Neuronal stem cell (in vitro differentiated cells): ENCODE results near the gene TUBB6.

ENCODE experiments used
- DNase-seq: peaks from one replicate; pipeline ENCODE4 v3.0.0-alpha.2; 2013; ENCODE audit warnings: low spot score
- H2AFZ ChIP-seq: one replicate; pipeline ENCODE4 v1.6.1; 2013; ENCODE audit warnings: mild to moderate bottlenecking, low read length, inconsistent platforms
- H2AK5ac ChIP-seq: 2 replicates; pipeline ENCODE4 v1.6.1; 2013; ENCODE audit warnings: low read depth, mild to moderate bottlenecking, inconsistent platforms, low read length, moderate library complexity, mixed read lengths
- H2BK120ac ChIP-seq: 2 replicates; pipeline ENCODE4 v1.6.1; 2013; ENCODE audit warnings: low read depth, mild to moderate bottlenecking, inconsistent platforms, low read length, moderate library complexity, mixed read lengths
- H2BK12ac ChIP-seq: one replicate; pipeline ENCODE4 v1.6.1; 2013; ENCODE audit warnings: low read length, inconsistent platforms
- H2BK15ac ChIP-seq: 2 replicates; pipeline ENCODE4 v1.6.1; 2013; ENCODE audit warnings: mild to moderate bottlenecking, low read length, inconsistent platforms, mixed read lengths
- H2BK5ac ChIP-seq: one replicate; pipeline ENCODE4 v1.6.1; 2013; ENCODE audit warnings: inconsistent platforms, mild to moderate bottlenecking, low read length, moderate library complexity
- H3K14ac ChIP-seq: one replicate; pipeline ENCODE4 v1.6.1; 2013; ENCODE audit warnings: low read length, inconsistent platforms
- H3K18ac ChIP-seq: 2 replicates; pipeline ENCODE4 v1.6.1; 2013; ENCODE audit warnings: low read length, inconsistent platforms
- H3K23ac ChIP-seq: 2 replicates; pipeline ENCODE4 v1.6.1; 2013; ENCODE audit warnings: low read depth, mild to moderate bottlenecking, mixed read lengths, low read length, inconsistent platforms; ENCODE audit not compliant: poor library complexity
- H3K27ac ChIP-seq: replicated peaks from 3 replicates; pipeline ENCODE4 v1.5.1; 2013; ENCODE audit warnings: low read length, inconsistent platforms
- H3K27me3 ChIP-seq, 3 experiments: 2 replicates each; pipeline ENCODE4 v1.6.1; 2013; ENCODE audit warnings: low read length in 3 of 3, mild to moderate bottlenecking in 2 of 3, inconsistent platforms in 1 of 3, low read depth in 1 of 3, mixed read lengths in 1 of 3, moderate library complexity in 1 of 3; ENCODE audit not compliant: control insufficient read depth in 3 of 3, insufficient read depth in 3 of 3
- H3K36me3 ChIP-seq, 2 donors: replicated peaks in 1 of 2; 2 replicates each; pipeline ENCODE4 v1.6.1; 2013; ENCODE audit warnings: low read length in 2 of 2; ENCODE audit not compliant: control insufficient read depth in 2 of 2, insufficient read depth in 2 of 2
- H3K4ac ChIP-seq: 2 replicates; pipeline ENCODE4 v1.6.1; 2013; ENCODE audit warnings: inconsistent platforms, mild to moderate bottlenecking, low read length, moderate library complexity
- H3K4me1 ChIP-seq, 2 donors: 1 replicate in 1 of 2; 2 replicates in 1 of 2; pipeline ENCODE4 v1.6.1; 2013; ENCODE audit warnings: low read length in 2 of 2, low read depth in 1 of 2; ENCODE audit not compliant: control insufficient read depth in 2 of 2, insufficient read depth in 1 of 2
- H3K4me2 ChIP-seq: one replicate; pipeline ENCODE4 v1.6.1; 2013; ENCODE audit warnings: mild to moderate bottlenecking, low read length, inconsistent platforms; ENCODE audit not compliant: insufficient read depth, poor library complexity, severe bottlenecking
- H3K4me3 ChIP-seq, 2 donors: 2 replicates each; pipeline ENCODE4 v1.5.1; 2013; ENCODE audit warnings: low read length in 2 of 2, mild to moderate bottlenecking in 2 of 2, inconsistent platforms in 1 of 2, moderate library complexity in 1 of 2
- H3K79me1 ChIP-seq: one replicate; pipeline ENCODE4 v1.6.1; 2013; ENCODE audit warnings: low read depth, mild to moderate bottlenecking, inconsistent platforms, low read length, moderate library complexity
- H3K9ac ChIP-seq: one replicate; pipeline ENCODE4 v1.6.1; 2013; ENCODE audit warnings: mild to moderate bottlenecking, low read depth, low read length, inconsistent platforms; ENCODE audit not compliant: poor library complexity
- H3K9me3 ChIP-seq, 2 donors: replicated peaks in 1 of 2; 2 replicates each; pipeline versions ENCODE3 to v1.6.1; 2013; ENCODE audit warnings: low read length in 2 of 2, mild to moderate bottlenecking in 2 of 2, inconsistent platforms in 1 of 2, low read depth in 1 of 2, mixed read lengths in 1 of 2, moderate library complexity in 1 of 2; ENCODE audit not compliant: control insufficient read depth in 2 of 2, insufficient read depth in 1 of 2
- H4K8ac ChIP-seq: one replicate; pipeline ENCODE4 v1.6.1; 2013; ENCODE audit warnings: low read depth, mild to moderate bottlenecking, inconsistent platforms, low read length, moderate library complexity
- H4K91ac ChIP-seq: one replicate; pipeline ENCODE4 v1.6.1; 2013; ENCODE audit warnings: low read length, low read depth, mild to moderate bottlenecking, inconsistent platforms; ENCODE audit not compliant: poor library complexity
- WGBS, 2 donors: extraction: QIAGEN DNeasy Blood & Tissue Kit; methylation state at CpG; one replicate each; pipeline ENCODE4 v1.1.7; 2013; ENCODE audit warnings: missing lambda C conversion rate in 2 of 2, mixed read lengths in 1 of 2; ENCODE audit not compliant: insufficient read length in 2 of 2, insufficient replicate concordance in 1 of 2; ENCODE audit errors: extremely low coverage in 2 of 2; 5-methylcytosine and 5-hydroxymethylcytosine counted together

Gene TUBB6

DNA sequence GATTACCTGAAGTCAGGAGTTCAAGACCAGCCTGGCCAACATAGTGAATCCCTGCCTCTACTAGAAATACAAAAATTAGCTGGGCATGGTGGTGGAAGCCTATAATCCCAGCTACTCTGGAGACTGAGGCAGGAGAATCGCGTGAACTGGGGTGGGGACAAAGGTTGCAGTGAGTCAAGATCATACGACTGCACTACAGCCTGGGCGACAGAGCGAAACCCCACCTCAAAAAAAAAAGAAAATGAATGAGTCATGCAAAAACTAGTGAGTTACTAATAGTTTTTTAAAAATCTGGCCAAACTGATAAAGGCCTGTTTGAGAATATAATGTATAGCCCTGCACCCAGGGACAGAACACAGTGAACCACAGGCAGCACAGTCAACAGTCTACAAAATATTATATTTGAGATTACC is 51.5 kb downstream of the TUBB6 start:
- H2BK12ac ChIP-seq = no peak overlapping the region
- no peak overlapping the region for H2BK5ac ChIP-seq
- no peaks in the 10 kb centered on the region for H3K79me1 ChIP-seq
- H3K36me3 ChIP-seq = peaks cover 18 to 100% of the 10 kb centered on the region in 2 donors
- H3K4me2 ChIP-seq = no peak overlapping the region
- H3K4ac ChIP-seq = no peak overlapping the region
- no peak overlapping the region for H3K4me3 ChIP-seq
- no peak overlapping the region for H2BK15ac ChIP-seq
- no peaks in the 10 kb centered on the region for H3K9me3 ChIP-seq
- no peak overlapping the region for H3K18ac ChIP-seq
- no peak overlapping the region for H2AK5ac ChIP-seq
- no peak overlapping the region for H4K91ac ChIP-seq
- H3K14ac ChIP-seq = no peak overlapping the region
- H3K9ac ChIP-seq = no peak overlapping the region
- no peak overlapping the region for H2AFZ ChIP-seq
- no peaks in the 10 kb centered on the region for H3K4me1 ChIP-seq
- H3K27ac ChIP-seq = no peak overlapping the region
- no peak for DNase-seq
- no peak overlapping the region for H4K8ac ChIP-seq
- no peak overlapping the region for H3K23ac ChIP-seq
- WGBS, 2 donors = no CpG with 5 or more reads among the region's 5 CpGs
- H2BK120ac ChIP-seq = no peak overlapping the region
- no peaks in the 10 kb centered on the region for H3K27me3 ChIP-seq

DNA sequence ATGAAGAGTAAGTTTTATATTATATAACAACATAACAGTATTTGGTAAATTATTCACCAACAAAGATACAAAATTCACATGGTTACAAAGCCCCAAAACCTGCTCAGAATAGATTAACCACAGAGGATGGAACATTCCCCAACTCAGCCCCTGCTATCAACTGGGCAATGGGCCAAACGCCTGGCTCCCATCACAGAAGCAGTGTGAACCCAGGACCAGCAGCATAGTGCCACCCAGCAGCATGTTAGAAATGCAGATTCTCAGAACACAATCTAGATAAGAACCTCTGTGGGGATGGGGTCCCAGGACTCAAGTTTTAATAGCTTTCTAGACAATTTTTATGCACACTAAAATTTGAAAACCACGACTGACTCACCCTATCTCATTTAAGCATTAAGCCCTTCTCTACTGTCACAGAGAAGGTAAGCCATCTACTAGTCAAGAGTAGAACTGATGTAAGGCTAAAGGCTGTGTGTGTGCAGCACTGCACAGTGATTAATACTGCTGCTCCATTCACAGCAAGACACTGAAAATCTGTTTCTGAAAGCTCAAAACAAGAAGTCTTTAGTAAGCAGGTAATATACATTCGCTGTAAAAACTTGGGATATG is 53.8 kb downstream of the TUBB6 start:
- Histone ChIP-seq H3K4me2 (no peak overlapping the region), H2BK120ac (no peak overlapping the region), H2AK5ac (no peak overlapping the region), H3K27me3 (no peaks in the 10 kb centered on the region), H3K4ac (no peak overlapping the region), H4K8ac (no peak overlapping the region), H2BK5ac (no peak overlapping the region), H3K27ac (no peak overlapping the region), H4K91ac (no peak overlapping the region), H3K9ac (no peak overlapping the region), H3K4me3 (no peak overlapping the region), H2BK15ac (no peak overlapping the region), H3K18ac (no peak overlapping the region), H3K23ac (no peak overlapping the region), H3K36me3 (peaks cover 13 to 98% of the 10 kb centered on the region in 2 donors), H3K4me1 (no peaks in the 10 kb centered on the region), H3K9me3 (no peaks in the 10 kb centered on the region), H2AFZ (no peak overlapping the region), H3K14ac (no peak overlapping the region), H2BK12ac (no peak overlapping the region), H3K79me1 (peaks cover 2% of the 10 kb centered on the region)
- DNase-seq = no peak
- no CpG with 5 or more reads among the region's 3 CpGs for WGBS, 2 donors

DNA sequence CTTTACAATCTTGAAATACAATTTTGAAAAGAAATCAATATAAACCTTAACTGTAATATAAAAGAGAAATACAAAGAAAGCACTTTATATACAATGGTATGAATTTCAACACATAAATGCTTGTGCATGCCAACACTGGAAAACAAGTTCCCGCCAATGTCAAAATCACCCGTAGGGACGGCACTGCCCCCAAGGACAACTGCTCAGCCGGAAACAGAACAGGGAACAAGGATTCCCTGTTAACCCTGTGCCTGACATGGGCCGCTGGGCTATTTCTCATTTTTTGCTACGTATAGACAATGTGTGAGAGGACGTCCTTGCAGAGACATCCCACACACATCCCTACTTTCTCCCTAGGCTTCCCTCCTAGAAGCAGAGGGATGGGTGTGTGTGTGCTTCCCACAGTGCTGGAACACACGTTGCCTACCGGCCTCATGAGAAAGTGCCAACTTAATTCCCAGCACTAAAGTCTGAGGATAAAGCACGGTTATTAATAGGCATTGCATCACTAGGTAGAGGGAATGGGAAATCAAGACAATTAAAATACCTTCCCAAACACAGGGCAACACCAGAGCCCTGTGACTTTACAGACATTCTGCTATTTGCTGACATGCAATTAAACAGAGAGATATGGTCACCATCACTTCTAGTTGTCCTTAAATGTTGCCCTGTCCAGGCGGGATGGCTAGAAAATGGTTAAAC is 54.6 kb downstream of the TUBB6 start:
- H2BK15ac ChIP-seq = no peak overlapping the region
- H2AK5ac ChIP-seq = no peak overlapping the region
- no peak overlapping the region for H2BK5ac ChIP-seq
- no peak overlapping the region for H2BK120ac ChIP-seq
- no peak overlapping the region for H2BK12ac ChIP-seq
- no peaks in the 10 kb centered on the region for H3K4me1 ChIP-seq
- H4K8ac ChIP-seq = no peak overlapping the region
- H3K4ac ChIP-seq = no peak overlapping the region
- no peak overlapping the region for H3K4me3 ChIP-seq
- H3K27ac ChIP-seq = no peak overlapping the region
- no peaks in the 10 kb centered on the region for H3K9me3 ChIP-seq
- H4K91ac ChIP-seq = no peak overlapping the region
- no peak overlapping the region for H3K18ac ChIP-seq
- no peak overlapping the region for H3K14ac ChIP-seq
- no peak overlapping the region for H3K23ac ChIP-seq
- no CpG with 5 or more reads among the region's 11 CpGs for WGBS, 2 donors
- no peak overlapping the region for H3K9ac ChIP-seq
- H3K79me1 ChIP-seq = peaks cover 2% of the 10 kb centered on the region
- no peaks in the 10 kb centered on the region for H3K27me3 ChIP-seq
- H2AFZ ChIP-seq = no peak overlapping the region
- DNase-seq = no peak
- H3K36me3 ChIP-seq = peaks cover 13 to 98% of the 10 kb centered on the region in 2 donors
- H3K4me2 ChIP-seq = no peak overlapping the region

DNA sequence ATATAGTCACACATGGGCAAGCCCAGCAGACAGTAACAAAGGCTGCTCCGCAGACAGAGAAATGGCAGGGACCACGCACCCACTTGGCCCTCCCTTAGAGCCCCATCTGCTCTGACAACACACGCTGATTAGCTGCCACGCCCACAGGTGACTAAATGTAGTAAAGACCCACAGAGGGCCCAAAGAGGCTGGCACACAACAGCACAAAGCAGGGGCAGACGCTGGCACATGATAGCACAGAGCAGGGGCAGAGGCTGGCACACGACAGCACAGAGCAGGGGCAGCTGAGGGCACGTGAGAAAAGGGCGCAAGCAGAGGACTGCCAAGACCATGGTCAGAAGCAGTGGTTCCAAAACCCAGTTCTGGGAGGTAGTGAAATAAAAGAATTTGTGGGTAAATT is 58.3 kb downstream of the TUBB6 start:
- H2AFZ ChIP-seq = no peak overlapping the region
- peak overlapping the region; percentile 86 for H3K23ac ChIP-seq
- no peak overlapping the region for H2BK12ac ChIP-seq
- no peak overlapping the region for H2BK15ac ChIP-seq
- no peak overlapping the region for H3K18ac ChIP-seq
- no peak for DNase-seq
- no peak overlapping the region for H2AK5ac ChIP-seq
- no peak overlapping the region for H2BK5ac ChIP-seq
- no peak overlapping the region for H4K8ac ChIP-seq
- H2BK120ac ChIP-seq = no peak overlapping the region
- H3K4me2 ChIP-seq = no peak overlapping the region
- H4K91ac ChIP-seq = no peak overlapping the region
- peak overlapping the region; percentile 58 for H3K14ac ChIP-seq
- peaks cover 2% of the 10 kb centered on the region for H3K79me1 ChIP-seq
- H3K9ac ChIP-seq = no peak overlapping the region
- H3K27me3 ChIP-seq = no peaks in the 10 kb centered on the region
- WGBS, 2 donors = no CpG with 5 or more reads among the region's 8 CpGs
- no peak overlapping the region for H3K4me3 ChIP-seq
- H3K4ac ChIP-seq = no peak overlapping the region
- H3K9me3 ChIP-seq = no peaks in the 10 kb centered on the region
- H3K36me3 ChIP-seq = peaks cover 10 to 85% of the 10 kb centered on the region in 2 donors
- peaks cover 0 to 1% of the 10 kb centered on the region in 2 donors for H3K4me1 ChIP-seq
- H3K27ac ChIP-seq = no peak overlapping the region
